WTC11 (cell line): ENCODE measurements around the gene TTC28. TPM values are rescaled to one million over a fixed set of nuclear protein-coding genes. Genes with fewer than 3 reads are reported as not detected.
A peak's percentile ranks its signal among the peaks of the same experiment; 100 is the strongest.

Experiments
- ATAC-seq: fragments of 200-7000 bp; cut with Tn5 transposase; 2 replicates; pipeline ENCODE4 v1.10.0; 2021; ENCODE audit warnings: mild to moderate bottlenecking, moderate library complexity
- CTCF ChIA-PET: fragments of 300-600 bp; sonication (Branson Sonifier 250); formaldehyde crosslinking; loops from one replicate; lab custom pipeline; 2021; ENCODE audit warnings: antibody characterized with exemption; lab: Charles Lee
- POLR2A ChIA-PET: fragments of 350-600 bp; sonication (Branson Sonifier 250); formaldehyde crosslinking; loops from one replicate; lab custom pipeline; 2021; ENCODE audit warnings: antibody characterized with exemption; lab: Charles Lee
- DNase-seq: peaks from one replicate; pipeline ENCODE4 v3.0.0; 2021; ENCODE audit warnings: low spot score
- H3K27ac Mint-ChIP-seq: 2 replicates; pipeline ENCODE4 v1.8.0; 2021; ENCODE audit warnings: mixed read lengths
- H3K27me3 Mint-ChIP-seq: 2 replicates; pipeline ENCODE4 v1.8.0; 2021; ENCODE audit warnings: low read depth, mild to moderate bottlenecking, moderate library complexity, mixed read lengths
- H3K36me3 Mint-ChIP-seq: 2 replicates; pipeline ENCODE4 v1.8.0; 2021; ENCODE audit warnings: mixed read lengths
- H3K4me1 Mint-ChIP-seq: 2 replicates; pipeline ENCODE4 v1.8.0; 2022; ENCODE audit warnings: mixed read lengths
- H3K4me3 Mint-ChIP-seq: 2 replicates; pipeline ENCODE4 v1.8.0; 2021; ENCODE audit warnings: mild to moderate bottlenecking, moderate library complexity, mixed read lengths
- H3K9me3 Mint-ChIP-seq: 2 replicates; pipeline ENCODE4 v1.8.0; 2021; ENCODE audit warnings: mixed read lengths
- ATF1 ChIP-seq: sonication (generic); formaldehyde crosslinking; IDR thresholded peaks from 2 replicates; pipeline ENCODE4 v1.8.1; 2023; ENCODE audit warnings: mild to moderate bottlenecking, moderate library complexity, missing genetic modification reagents
- E2F5 ChIP-seq: sonication (generic); formaldehyde crosslinking; IDR thresholded peaks from 2 replicates; pipeline ENCODE4 v1.8.1; 2022; ENCODE audit warnings: mild to moderate bottlenecking, moderate library complexity, missing genetic modification reagents
- ELF4 ChIP-seq: sonication (generic); formaldehyde crosslinking; IDR thresholded peaks from 2 replicates; pipeline ENCODE4 v1.8.1; 2022; ENCODE audit warnings: low read depth, mild to moderate bottlenecking, moderate library complexity, missing genetic modification reagents
- EMX1 ChIP-seq: fragments of 250-450 bp; sonication (Bioruptor Pico); IDR thresholded peaks from 2 replicates; pipeline ENCODE4 v1.8.0; 2021; ENCODE audit warnings: mild to moderate bottlenecking
- GRHL2 ChIP-seq: fragments of 250-450 bp; sonication (Bioruptor Pico); IDR thresholded peaks from 2 replicates; pipeline ENCODE4 v1.8.0; 2022; ENCODE audit warnings: mild to moderate bottlenecking, moderate library complexity; ENCODE audit not compliant: insufficient replicate concordance, severe bottlenecking
- HMGA2 ChIP-seq: fragments of 250-450 bp; sonication (Bioruptor Pico); IDR thresholded peaks from 2 replicates; pipeline ENCODE4 v1.4.0; 2021; ENCODE audit warnings: mild to moderate bottlenecking, moderate library complexity
- HMGXB4 ChIP-seq: sonication (generic); formaldehyde crosslinking; IDR thresholded peaks from 2 replicates; pipeline ENCODE4 v1.8.1; 2023; ENCODE audit warnings: mild to moderate bottlenecking, moderate library complexity, missing genetic modification reagents
- IRF1 ChIP-seq: sonication (generic); formaldehyde crosslinking; IDR thresholded peaks from 2 replicates; pipeline ENCODE4 v1.8.0; 2023; ENCODE audit warnings: missing genetic modification reagents
- NFE2L1 ChIP-seq: sonication (generic); formaldehyde crosslinking; IDR thresholded peaks from 2 replicates; pipeline ENCODE4 v1.8.1; 2023; ENCODE audit warnings: missing genetic modification reagents
- NR2C2 ChIP-seq: sonication (generic); formaldehyde crosslinking; IDR thresholded peaks from 2 replicates; pipeline ENCODE4 v1.8.0; 2022; ENCODE audit warnings: mild to moderate bottlenecking, missing genetic modification reagents
- PREB ChIP-seq: sonication (generic); formaldehyde crosslinking; IDR thresholded peaks from 2 replicates; pipeline ENCODE4 v1.8.1; 2022; ENCODE audit warnings: mild to moderate bottlenecking, missing genetic modification reagents, moderate library complexity, borderline replicate concordance
- RELA ChIP-seq: sonication (generic); formaldehyde crosslinking; IDR thresholded peaks from 2 replicates; pipeline ENCODE4 v1.8.1; 2022; ENCODE audit warnings: missing genetic modification reagents, mild to moderate bottlenecking, borderline replicate concordance
- RORB ChIP-seq: fragments of 250-450 bp; sonication (Bioruptor Pico); IDR thresholded peaks from 2 replicates; pipeline ENCODE4 v1.9.0; 2021; ENCODE audit warnings: mild to moderate bottlenecking
- SMAD3 ChIP-seq: sonication (generic); formaldehyde crosslinking; IDR thresholded peaks from 2 replicates; pipeline ENCODE4 v1.8.0; 2022; ENCODE audit warnings: missing genetic modification reagents, mild to moderate bottlenecking, borderline replicate concordance
- TP53 ChIP-seq: sonication (generic); formaldehyde crosslinking; IDR thresholded peaks from 2 replicates; pipeline ENCODE4 v1.8.1; 2023; ENCODE audit warnings: mild to moderate bottlenecking, missing genetic modification reagents
- USF1 ChIP-seq: sonication (generic); formaldehyde crosslinking; IDR thresholded peaks from 2 replicates; pipeline ENCODE4 v1.8.0; 2022; ENCODE audit warnings: mild to moderate bottlenecking, missing genetic modification reagents
- USF2 ChIP-seq: sonication (generic); formaldehyde crosslinking; IDR thresholded peaks from 2 replicates; pipeline ENCODE4 v1.8.1; 2023; ENCODE audit warnings: mild to moderate bottlenecking, missing genetic modification reagents, moderate library complexity
- ZMAT4 ChIP-seq: fragments of 250-450 bp; sonication (Bioruptor Pico); IDR thresholded peaks from 2 replicates; pipeline ENCODE4 v1.9.0; 2021; ENCODE audit warnings: mild to moderate bottlenecking
- ZNF121 ChIP-seq: sonication (generic); formaldehyde crosslinking; IDR thresholded peaks from 2 replicates; pipeline ENCODE4 v1.8.0; 2023; ENCODE audit warnings: missing genetic modification reagents
- ZNF219 ChIP-seq: sonication (generic); formaldehyde crosslinking; IDR thresholded peaks from 2 replicates; pipeline ENCODE4 v1.8.0; 2023; ENCODE audit warnings: missing genetic modification reagents, mild to moderate bottlenecking, borderline replicate concordance
- ZNF423 ChIP-seq: fragments of 250-450 bp; sonication (Bioruptor Pico); IDR thresholded peaks from 2 replicates; pipeline ENCODE4 v2.1.2; 2022; ENCODE audit warnings: mild to moderate bottlenecking, moderate library complexity
- ZNF532 ChIP-seq: fragments of 250-450 bp; sonication (Bioruptor Pico); IDR thresholded peaks from 2 replicates; pipeline ENCODE4 v1.9.0; 2021; ENCODE audit warnings: mild to moderate bottlenecking, borderline replicate concordance
- ZNF671 ChIP-seq: fragments of 250-450 bp; sonication (Bioruptor Pico); IDR thresholded peaks from 2 replicates; pipeline ENCODE4 v1.8.0; 2021; ENCODE audit warnings: mild to moderate bottlenecking
- total RNA-seq: library from RNA; stranded (reverse); gene quantifications from 3 replicates; pipeline ENCODE4 v1.2.3, GENCODE V29; 2021

The TTC28 gene
- total RNA-seq, 1 experiment from 2014 or later: 13.0 TPM

- peaks cover 33% of the 10 kb centered on the region for H3K4me1 Mint-ChIP-seq
- H3K27me3 Mint-ChIP-seq: no peaks in the 10 kb centered on the region
- no peak for TF ChIP-seq E2F5 (CRISPR knock-in tag)
- TF ChIP-seq NR2C2 (CRISPR knock-in tag): no peak
- TF ChIP-seq ZNF423 (CRISPR knock-in tag): no peak
- TF ChIP-seq HMGA2 (CRISPR knock-in tag): no peak
- no peak for TF ChIP-seq ZNF219 (CRISPR knock-in tag)
- no peak for TF ChIP-seq HMGXB4 (CRISPR knock-in tag)
- no peak for TF ChIP-seq ZMAT4 (CRISPR knock-in tag)
- TF ChIP-seq SMAD3 (CRISPR knock-in tag): no peak
- no peak for TF ChIP-seq USF2 (CRISPR knock-in tag)
- TF ChIP-seq ZNF671 (CRISPR knock-in tag): no peak
- TF ChIP-seq RELA: no peak
- no peak for TF ChIP-seq RORB
- TF ChIP-seq ATF1 (CRISPR knock-in tag): no peak
- TF ChIP-seq ELF4: no peak
- no peak for TF ChIP-seq TP53 (CRISPR knock-in tag)
- no peak for TF ChIP-seq GRHL2 (CRISPR knock-in tag)
- TF ChIP-seq NFE2L1 (CRISPR knock-in tag): no peak
- no peak for TF ChIP-seq EMX1 (CRISPR knock-in tag)
- TF ChIP-seq PREB: no peak
- peaks cover 7% of the 10 kb centered on the region for H3K36me3 Mint-ChIP-seq
- CTCF ChIA-PET: no interaction called here
- no peak for ATAC-seq
- POLR2A ChIA-PET: no interaction called here
- no peak overlapping the region for H3K27ac Mint-ChIP-seq
- no peak overlapping the region for H3K4me3 Mint-ChIP-seq
- H3K9me3 Mint-ChIP-seq: peaks cover 8% of the 10 kb centered on the region; the same call in 1 of the 2 replicates
- DNase-seq: no peak
These were observed 718.5 kb downstream of the TTC28 start for GRCh38 chr22:27961182-27961581.

GRCh38 chr22:27959335-27960090 is 720.1 kb downstream of the TTC28 start:
- ChIA-PET CTCF (interaction anchor here (1.1 to 1.3 kb wide), 3 partner anchors 31 to 79 kb away, joined by 3 read pairs; partner anchors contain the start of gene PITPNB), POLR2A (no interaction called here)
- Mint-ChIP-seq H3K4me1 (peaks cover 22% of the 10 kb centered on the region), H3K27ac (peak overlapping the region; percentile 51), H3K9me3 (peaks cover 8% of the 10 kb centered on the region; the same call in 1 of the 2 replicates), H3K4me3 (no peak overlapping the region), H3K27me3 (no peaks in the 10 kb centered on the region), H3K36me3 (peaks cover 7% of the 10 kb centered on the region)
- DNase-seq: no peak
- no peak for ATAC-seq
- TF ChIP-seq USF1 (CRISPR knock-in tag) (no peak), ZNF121 (CRISPR knock-in tag) (no peak), ZNF532 (no peak), IRF1 (no peak), NFE2L1 (CRISPR knock-in tag) (no peak), HMGXB4 (CRISPR knock-in tag) (no peak)
